SHP77 (cell line): ENCODE results near the gene LRIG1.

Experiments used
- DNase-seq, 2 experiments: peaks; one replicate each; lab custom pipeline; 2025; lab: John Stamatoyannopoulos, UW

LRIG1 gene

GRCh38 chr3:66350601-66351000 is 150.2 kb downstream of the LRIG1 start:
- DNase-seq = no peak

DNA sequence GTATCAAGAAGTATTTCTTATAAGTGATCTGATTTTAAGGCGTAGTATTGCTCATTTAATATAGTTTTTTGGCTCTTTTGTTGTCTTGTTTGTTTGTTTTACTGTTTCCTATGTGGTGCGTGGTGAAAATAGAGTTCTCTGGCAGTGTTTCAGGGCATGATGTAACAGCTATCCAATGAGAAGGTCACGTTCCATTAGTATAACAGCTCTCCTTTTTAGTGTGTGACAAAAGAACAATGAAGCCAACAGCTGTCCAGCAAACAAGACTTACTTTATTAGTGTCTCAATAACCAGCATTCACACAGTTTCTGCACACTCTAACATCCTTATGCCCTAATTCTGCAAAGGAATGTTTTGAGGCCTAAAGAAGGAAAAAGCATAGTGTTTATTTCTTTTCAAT is 152.1 kb downstream of the LRIG1 start:
- DNase-seq = peak in 1 of 2 experiments; percentile 2

DNA sequence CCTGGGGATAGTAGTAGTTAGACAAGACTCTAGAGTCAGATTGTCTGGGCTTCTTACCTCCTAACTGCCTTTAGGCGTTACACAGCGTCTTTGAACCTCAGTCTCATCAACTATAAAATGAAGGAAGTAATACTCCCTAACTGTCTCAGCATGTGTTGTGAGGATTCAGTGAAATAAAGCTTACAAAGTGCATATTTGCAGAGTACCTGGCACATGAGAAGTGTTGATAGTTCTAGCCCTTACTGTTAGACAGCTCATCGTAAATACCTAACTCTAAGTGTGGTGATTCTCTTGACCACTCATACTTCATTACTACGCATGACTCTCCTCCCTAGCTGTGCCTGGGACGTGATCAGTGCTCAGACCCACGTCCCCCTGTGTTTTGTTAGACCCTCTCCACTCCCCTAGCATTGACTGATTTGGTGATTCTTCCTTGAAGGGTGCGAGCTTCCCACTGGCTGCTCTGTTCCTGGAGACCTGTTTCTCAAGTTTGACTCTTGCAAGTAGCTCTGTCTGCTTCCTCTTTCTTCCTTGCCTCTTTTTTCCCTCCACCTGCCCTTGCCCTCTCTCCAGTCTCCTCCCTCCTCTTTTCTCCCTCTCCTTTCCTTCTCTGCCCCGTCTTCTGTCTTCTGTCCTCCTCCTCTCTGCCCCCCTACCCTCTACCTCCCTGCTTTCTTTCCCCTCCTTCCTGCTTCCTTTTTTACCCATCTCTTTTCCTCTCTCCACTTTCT is 155.8 kb downstream of the LRIG1 start:
- no peak for DNase-seq

- DNase-seq = no peak
Measured at GRCh38 chr3:66344391-66344811, 156.4 kb downstream of the LRIG1 start.

GRCh38 chr3:66342717-66343356 is 158.0 kb downstream of the LRIG1 start:
- DNase-seq = no peak

DNA sequence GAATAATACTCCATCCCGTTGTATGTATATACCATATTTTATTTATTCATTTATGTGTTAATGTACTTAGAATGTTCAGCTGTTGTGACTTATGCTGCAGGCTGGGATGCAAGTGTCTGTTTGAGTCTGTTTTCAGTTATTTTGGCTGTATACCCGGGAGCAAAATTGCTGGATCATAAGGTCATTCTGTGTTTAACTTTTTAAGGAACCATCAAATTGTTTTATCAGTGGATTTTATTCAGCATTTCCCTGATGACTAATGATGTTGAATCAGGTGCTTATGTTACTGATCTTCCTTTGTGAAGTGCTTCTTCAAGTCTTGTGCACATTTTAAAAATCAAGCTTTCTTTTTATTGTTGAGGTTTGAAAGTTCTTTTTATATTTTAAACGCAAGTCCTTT is 161.9 kb downstream of the LRIG1 start:
- DNase-seq = no peak

- DNase-seq = no peak
Measured at GRCh38 chr3:66336333-66336766, 164.5 kb downstream of the LRIG1 start.

DNA sequence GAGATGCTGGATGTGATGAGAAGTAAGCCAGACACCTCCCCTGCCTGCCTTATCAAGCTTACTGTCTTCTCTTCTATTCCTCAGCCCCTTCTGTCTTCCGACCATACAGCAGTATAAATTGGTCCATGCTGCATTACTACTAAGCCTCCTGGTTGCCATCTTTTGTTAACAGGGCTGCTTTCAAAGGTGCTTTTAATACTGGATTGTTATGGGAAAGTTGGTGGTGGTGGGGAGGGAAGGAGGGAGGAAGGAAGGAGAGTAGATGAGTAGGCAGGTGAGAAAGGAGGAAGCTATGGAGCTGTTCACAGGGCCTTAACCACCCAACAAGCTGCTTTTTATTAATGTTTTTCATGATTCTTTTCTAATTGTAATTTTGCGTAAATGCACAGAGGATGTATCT is 165.2 kb downstream of the LRIG1 start:
- DNase-seq = no peak
